GM21526 (cell line): ENCODE results near the gene UBQLN4.
"Not testable (repeated sequence)": the region's sequence is repeated elsewhere in the genome, so short reads cannot be mapped to it uniquely, and the experiment has no call there.

Experiments used
- ATAC-seq: cut with Tn5 transposase; IDR thresholded peaks from one replicate; pipeline ENCODE4 v1.9.1; 2021; ENCODE audit warnings: moderate library complexity; ENCODE audit not compliant: unreplicated experiment, low FRiP score

Gene UBQLN4

GRCh38 chr1:156062189-156062588 lies 8.6 kb upstream of the UBQLN4 start:
- no peak for ATAC-seq

- no peak for ATAC-seq
Observed at GRCh38 chr1:156060937-156061636, 7.5 kb upstream of the UBQLN4 start, which contains the start of gene RAB25. TSS of gene RAB25 (plus strand) at chr1:156061160. CDS start at chr1:156061401, 241 bp downstream.

GRCh38 chr1:156056326-156056849 lies 2.8 kb upstream of the UBQLN4 start:
- no peak for ATAC-seq

GRCh38 chr1:156055281-156056048 lies 1.9 kb upstream of the UBQLN4 start:
- no peak for ATAC-seq

GRCh38 chr1:156054500-156055280 lies 1.1 kb upstream of the UBQLN4 start, which contains the start of gene LAMTOR2:
TSS of gene LAMTOR2 (plus strand) at chr1:156054782. CDS start at chr1:156054890, 108 bp downstream.
- ATAC-seq = peak; percentile 53

GRCh38 chr1:156052862-156053767 lies 483 bp downstream of the UBQLN4 start:
- ATAC-seq = no peak

- no peak for ATAC-seq
Observed at GRCh38 chr1:156051011-156051725, 2.4 kb downstream of the UBQLN4 start.

- no peak for ATAC-seq
Observed at GRCh38 chr1:156050376-156050775, 3.2 kb downstream of the UBQLN4 start.

GRCh38 chr1:156048663-156049258 lies 4.8 kb downstream of the UBQLN4 start:
- ATAC-seq = no peak

GRCh38 chr1:156045076-156045475 lies 8.5 kb downstream of the UBQLN4 start:
- ATAC-seq = no peak

- no peak for ATAC-seq
Observed at GRCh38 chr1:156042828-156043227, 10.8 kb downstream of the UBQLN4 start.

GRCh38 chr1:156034991-156035390 lies 18.6 kb downstream of the UBQLN4 start:
- ATAC-seq = not testable (repeated sequence)

GRCh38 chr1:156033011-156033410 lies 20.6 kb downstream of the UBQLN4 start:
- no peak for ATAC-seq

- no peak for ATAC-seq
Observed at GRCh38 chr1:156026588-156026987, 27.0 kb downstream of the UBQLN4 start.

- no peak for ATAC-seq
Observed at GRCh38 chr1:156025876-156026275, 27.7 kb downstream of the UBQLN4 start.

GRCh38 chr1:156024801-156025200 lies 28.8 kb downstream of the UBQLN4 start:
- no peak for ATAC-seq

GRCh38 chr1:156021954-156022353 lies 31.6 kb downstream of the UBQLN4 start:
- no peak for ATAC-seq

GRCh38 chr1:156021093-156021428 lies 32.5 kb downstream of the UBQLN4 start:
- ATAC-seq = no peak
